ENCODE data around the gene POLR3G.

Gene POLR3G

GRCh38 chr5:90495146-90495545 is 20.5 kb downstream of the POLR3G start:
- H3K4me3 ChIP-seq (ENCODE audit: low read depth, low read length): no peak overlapping the region
- TF ChIP-seq CTCF (conservative IDR thresholded peaks at IDR 0.05; ENCODE audit: low read depth, low read length): no peak

GRCh38 chr5:90503596-90503995 is 28.9 kb downstream of the POLR3G start:
- no peak for DNase-seq (ENCODE audit: low read depth)
- H3K4me3 ChIP-seq (ENCODE audit: low read depth, low read length): no peak overlapping the region
- TF ChIP-seq CTCF (conservative IDR thresholded peaks at IDR 0.05; ENCODE audit: low read depth, low read length): no peak

More at GRCh38 chr5:90495146-90495545, 20.5 kb downstream of the POLR3G start:
- DNase-seq (ENCODE audit: low read depth): no peak

- no peak for DNase-seq (ENCODE audit: low read depth)
- H3K4me3 ChIP-seq (ENCODE audit: low read depth, low read length): no peak overlapping the region
- no peak for TF ChIP-seq CTCF (conservative IDR thresholded peaks at IDR 0.05; ENCODE audit: low read depth, low read length)
These were observed 30.1 kb downstream of the POLR3G start for GRCh38 chr5:90504743-90505142.

- peak; percentile 16 for DNase-seq (ENCODE audit: low read depth)
- TF ChIP-seq CTCF (conservative IDR thresholded peaks at IDR 0.05; ENCODE audit: low read depth, low read length): no peak
- no peak overlapping the region for H3K4me3 ChIP-seq (ENCODE audit: low read depth, low read length)
These were observed 31.6 kb downstream of the POLR3G start for GRCh38 chr5:90506221-90506620.

GRCh38 chr5:90510438-90510837 is 35.8 kb downstream of the POLR3G start:
- no peak overlapping the region for H3K4me3 ChIP-seq (ENCODE audit: low read depth, low read length)
- no peak for TF ChIP-seq CTCF (conservative IDR thresholded peaks at IDR 0.05; ENCODE audit: low read depth, low read length)
- DNase-seq (ENCODE audit: low read depth): no peak

- no peak for TF ChIP-seq CTCF (conservative IDR thresholded peaks at IDR 0.05; ENCODE audit: low read depth, low read length)
- no peak for DNase-seq (ENCODE audit: low read depth)
These were observed 39.9 kb downstream of the POLR3G start for GRCh38 chr5:90514520-90514919.

GRCh38 chr5:90518661-90519060 is 44.0 kb downstream of the POLR3G start:
- DNase-seq (ENCODE audit: low read depth): peak; percentile 79
- no peak overlapping the region for H3K4me3 ChIP-seq (ENCODE audit: low read depth, low read length)
- TF ChIP-seq CTCF (conservative IDR thresholded peaks at IDR 0.05; ENCODE audit: low read depth, low read length): no peak

More at GRCh38 chr5:90514520-90514919, 39.9 kb downstream of the POLR3G start:
- no peak overlapping the region for H3K4me3 ChIP-seq (ENCODE audit: low read depth, low read length)
